DND-41 (cell line): ENCODE measurements around the gene TMEM237.

Experiments
- CTCF ChIP-seq: IDR thresholded peaks from 2 replicates; pipeline ENCODE4 v1.5.1; 2012; ENCODE audit warnings: borderline replicate concordance, low read length, moderate library complexity, mild to moderate bottlenecking; ENCODE audit not compliant: poor library complexity, severe bottlenecking; ENCODE audit errors: extremely low read depth
- EZH2 ChIP-seq: IDR thresholded peaks from 3 replicates; pipeline ENCODE4 v1.6.1; 2012; ENCODE audit warnings: borderline replicate concordance, low read depth, mild to moderate bottlenecking, moderate library complexity, low read length, inconsistent platforms; ENCODE audit not compliant: severe bottlenecking

GRCh38 chr2:201622306-201622970, 20.9 kb downstream of the TMEM237 start:
- no peak for TF ChIP-seq CTCF
- TF ChIP-seq EZH2, result no peak
